ENCODE results near the gene FGF13.

- TF ChIP-seq EEA1 (CRISPR knock-in tag; IDR thresholded peaks at IDR 0.05; ENCODE audit: borderline replicate concordance) (no peak), RNF219 (CRISPR knock-in tag; IDR thresholded peaks at IDR 0.05) (no peak), EZH2 (conservative IDR thresholded peaks at IDR 0.05; ENCODE audit: low read depth, low read length) (no peak), FOXM1 (CRISPR knock-in tag; IDR thresholded peaks at IDR 0.05) (no peak), CTCF (CRISPR knock-in tag; IDR thresholded peaks at IDR 0.05) (no peak), HNRNPH1 (optimal IDR thresholded peaks at IDR 0.05; ENCODE audit: low read depth, low read length) (no peak), PRDM10 (CRISPR knock-in tag; IDR thresholded peaks at IDR 0.05; ENCODE audit: low read depth) (no peak), FOXP4 (CRISPR knock-in tag; IDR thresholded peaks at IDR 0.05) (no peak), TCF7L2 (IDR thresholded peaks at IDR 0.05; ENCODE audit: low read depth, low read length) (no peak), JDP2 (CRISPR knock-in tag; IDR thresholded peaks at IDR 0.05; ENCODE audit: borderline replicate concordance) (no peak), GZF1 (CRISPR knock-in tag; IDR thresholded peaks at IDR 0.05) (no peak), ARID2 (CRISPR knock-in tag; IDR thresholded peaks at IDR 0.05; ENCODE audit: borderline replicate concordance) (no peak), STAT6 (CRISPR knock-in tag; IDR thresholded peaks at IDR 0.05; ENCODE audit: borderline replicate concordance) (no peak), PTBP1 (IDR thresholded peaks at IDR 0.05; ENCODE audit: low read depth, low read length, poor library complexity, severe bottlenecking) (no peak)
These were observed 41.8 kb downstream of the FGF13 start for GRCh38 chrX:138669693-138670092.

Data from HepG2 (cell line).